GM19099 (cell line): ENCODE results near the gene TNNC1.

ENCODE experiments used
- POLR2A ChIP-seq: IDR thresholded peaks from 3 replicates; pipeline ENCODE4 v1.6.1; 2011; ENCODE audit warnings: low read depth; ENCODE audit not compliant: insufficient read length; ENCODE audit errors: extremely low read depth

Gene TNNC1

GRCh38 chr3:52443268-52443610, 10.6 kb downstream of the TNNC1 start:
- no peak for TF ChIP-seq POLR2A

- TF ChIP-seq POLR2A = no peak
Observed at GRCh38 chr3:52442409-52443267, 11.2 kb downstream of the TNNC1 start.

GRCh38 chr3:52441772-52442332, 12.0 kb downstream of the TNNC1 start:
- TF ChIP-seq POLR2A = no peak

GRCh38 chr3:52441091-52441771, 12.6 kb downstream of the TNNC1 start:
- TF ChIP-seq POLR2A = no peak

- no peak for TF ChIP-seq POLR2A
Observed at GRCh38 chr3:52440671-52441070, 13.2 kb downstream of the TNNC1 start.

GRCh38 chr3:52440249-52440551, 13.6 kb downstream of the TNNC1 start:
- no peak for TF ChIP-seq POLR2A

- no peak for TF ChIP-seq POLR2A
Observed at GRCh38 chr3:52439426-52440248, 14.2 kb downstream of the TNNC1 start.

GRCh38 chr3:52438579-52439425, 15.0 kb downstream of the TNNC1 start:
- no peak for TF ChIP-seq POLR2A

GRCh38 chr3:52438104-52438376, 15.8 kb downstream of the TNNC1 start:
- TF ChIP-seq POLR2A = no peak

- TF ChIP-seq POLR2A = no peak
Observed at GRCh38 chr3:52437326-52438103, 16.3 kb downstream of the TNNC1 start.

GRCh38 chr3:52436500-52437149, 17.2 kb downstream of the TNNC1 start:
- TF ChIP-seq POLR2A = no peak

- no peak for TF ChIP-seq POLR2A
Observed at GRCh38 chr3:52435246-52436101, 18.4 kb downstream of the TNNC1 start.

GRCh38 chr3:52434491-52435115, 19.2 kb downstream of the TNNC1 start:
- TF ChIP-seq POLR2A = no peak
